ENCODE data around the gene BGN. TPM values are rescaled to one million over a fixed set of nuclear protein-coding genes. Genes with fewer than 3 reads are reported as not detected.

The BGN gene
- total and polyA plus RNA-seq, 2 donors from 2014 or later: 164 to 288 TPM

- H3K4me1 ChIP-seq (ENCODE audit: control insufficient read depth in 2 of 3, insufficient read depth in 2 of 3, low read depth in 1 of 3, low read length in 3 of 3): peaks cover 0 to 7% (median 0%) of the 10 kb centered on the region in 3 donors
- H3K27me3 ChIP-seq (ENCODE audit: control insufficient read depth, insufficient read depth, low read length): no peaks in the 10 kb centered on the region
- no peak for FAIRE-seq
- no peak overlapping the region for H3K4me3 ChIP-seq (ENCODE audit: low read length in 3 of 3)
- H3K9me3 ChIP-seq (ENCODE audit: control insufficient read depth in 2 of 3, insufficient read depth in 1 of 3, low read length in 3 of 3): no peaks in the 10 kb centered on the region
- no peak for TF ChIP-seq CTCF (IDR thresholded peaks at IDR 0.05; ENCODE audit: borderline replicate concordance, extremely low read depth, insufficient read depth)
- no peak overlapping the region for H3K9ac ChIP-seq (ENCODE audit: low read length in 3 of 3)
- no peak for DNase-seq
- intact Hi-C loops (cut with DNase I): no loop called here
- H3K27ac ChIP-seq (ENCODE audit: low read depth in 2 of 2, low read length in 2 of 2): no peak overlapping the region
- H3K36me3 ChIP-seq (ENCODE audit: control insufficient read depth in 2 of 3, insufficient read depth in 3 of 3, low read length in 3 of 3): no peaks in the 10 kb centered on the region
These were observed 23.0 kb upstream of the BGN start for GRCh38 chrX:153471663-153472280.

GRCh38 chrX:153473126-153473525, 21.7 kb upstream of the BGN start:
- TF ChIP-seq CTCF (IDR thresholded peaks at IDR 0.05; ENCODE audit: borderline replicate concordance, extremely low read depth, insufficient read depth): no peak
- no peaks in the 10 kb centered on the region for H3K27me3 ChIP-seq (ENCODE audit: control insufficient read depth, insufficient read depth, low read length)
- intact Hi-C loops (cut with DNase I): no loop called here

GRCh38 chrX:153474266-153474665, 20.5 kb upstream of the BGN start:
- Histone ChIP-seq H3K4me1 (ENCODE audit: control insufficient read depth in 2 of 3, insufficient read depth in 2 of 3, low read depth in 1 of 3, low read length in 3 of 3) (peaks cover 0 to 7% (median 0%) of the 10 kb centered on the region in 3 donors), H3K9me3 (ENCODE audit: control insufficient read depth in 2 of 3, insufficient read depth in 1 of 3, low read length in 3 of 3) (no peaks in the 10 kb centered on the region), H3K36me3 (ENCODE audit: control insufficient read depth in 2 of 3, insufficient read depth in 3 of 3, low read length in 3 of 3) (no peaks in the 10 kb centered on the region), H3K4me3 (ENCODE audit: low read length in 3 of 3) (no peak overlapping the region), H3K9ac (ENCODE audit: low read length in 3 of 3) (no peak overlapping the region), H3K27me3 (ENCODE audit: control insufficient read depth, insufficient read depth, low read length) (no peaks in the 10 kb centered on the region), H3K27ac (ENCODE audit: low read depth in 2 of 2, low read length in 2 of 2) (no peak overlapping the region)
- DNase-seq: no peak
- TF ChIP-seq CTCF (IDR thresholded peaks at IDR 0.05; ENCODE audit: borderline replicate concordance, extremely low read depth, insufficient read depth): no peak
- intact Hi-C loops (cut with DNase I): no loop called here
- no peak for FAIRE-seq

More at GRCh38 chrX:153473126-153473525, 21.7 kb upstream of the BGN start:
- DNase-seq: no peak
- no peak overlapping the region for H3K9ac ChIP-seq (ENCODE audit: low read length in 3 of 3)
- peaks cover 0 to 7% (median 0%) of the 10 kb centered on the region in 3 donors for H3K4me1 ChIP-seq (ENCODE audit: control insufficient read depth in 2 of 3, insufficient read depth in 2 of 3, low read depth in 1 of 3, low read length in 3 of 3)
- H3K27ac ChIP-seq (ENCODE audit: low read depth in 2 of 2, low read length in 2 of 2): peak overlapping the region in 1 of 2 donors; percentile 17
- H3K4me3 ChIP-seq (ENCODE audit: low read length in 3 of 3): no peak overlapping the region
- FAIRE-seq: no peak
- H3K9me3 ChIP-seq (ENCODE audit: control insufficient read depth in 2 of 3, insufficient read depth in 1 of 3, low read length in 3 of 3): no peaks in the 10 kb centered on the region
- H3K36me3 ChIP-seq (ENCODE audit: control insufficient read depth in 2 of 3, insufficient read depth in 3 of 3, low read length in 3 of 3): no peaks in the 10 kb centered on the region

All from kidney (tissue), 14 donors.